ENCODE results near the gene CYP26A1.

The CYP26A1 gene, protein sequence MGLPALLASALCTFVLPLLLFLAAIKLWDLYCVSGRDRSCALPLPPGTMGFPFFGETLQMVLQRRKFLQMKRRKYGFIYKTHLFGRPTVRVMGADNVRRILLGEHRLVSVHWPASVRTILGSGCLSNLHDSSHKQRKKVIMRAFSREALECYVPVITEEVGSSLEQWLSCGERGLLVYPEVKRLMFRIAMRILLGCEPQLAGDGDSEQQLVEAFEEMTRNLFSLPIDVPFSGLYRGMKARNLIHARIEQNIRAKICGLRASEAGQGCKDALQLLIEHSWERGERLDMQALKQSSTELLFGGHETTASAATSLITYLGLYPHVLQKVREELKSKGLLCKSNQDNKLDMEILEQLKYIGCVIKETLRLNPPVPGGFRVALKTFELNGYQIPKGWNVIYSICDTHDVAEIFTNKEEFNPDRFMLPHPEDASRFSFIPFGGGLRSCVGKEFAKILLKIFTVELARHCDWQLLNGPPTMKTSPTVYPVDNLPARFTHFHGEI

DNA sequence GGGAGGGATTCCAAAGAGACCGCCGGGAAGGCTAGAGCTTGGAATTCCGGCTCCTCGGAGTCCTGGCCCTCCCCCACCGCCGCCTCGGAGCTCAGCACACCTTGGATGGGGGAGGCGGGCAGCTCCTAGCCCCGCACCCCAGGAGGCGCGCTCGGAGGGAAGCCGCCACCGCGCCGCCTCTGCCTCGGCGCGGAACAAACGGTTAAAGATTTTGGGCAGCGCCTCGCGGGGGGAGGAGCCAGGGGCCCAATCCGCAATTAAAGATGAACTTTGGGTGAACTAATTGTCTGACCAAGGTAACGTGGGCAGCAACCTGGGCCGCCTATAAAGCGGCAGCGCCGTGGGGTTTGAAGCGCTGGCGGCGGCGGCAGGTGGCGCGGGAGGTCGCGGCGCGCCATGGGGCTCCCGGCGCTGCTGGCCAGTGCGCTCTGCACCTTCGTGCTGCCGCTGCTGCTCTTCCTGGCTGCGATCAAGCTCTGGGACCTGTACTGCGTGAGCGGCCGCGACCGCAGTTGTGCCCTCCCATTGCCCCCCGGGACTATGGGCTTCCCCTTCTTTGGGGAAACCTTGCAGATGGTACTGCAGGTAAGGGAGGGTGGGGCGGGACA, at the start of gene CYP26A1:
TSS of gene CYP26A1 (plus strand) at position 355 of the 608 bp plus-strand sequence. CDS start at position 397, 42 bp downstream.
- DNase-seq: no peak
- Mint-ChIP-seq H3K27me3 (peaks cover 82% of the 10 kb centered on the region), H3K27ac (no peak within 1 kb of the TSS), H3K4me1 (peaks cover 32% of the 10 kb centered on the region), H3K36me3 (ENCODE audit: low read depth) (no peaks in the 10 kb centered on the region), H3K9me3 (no peaks in the 10 kb centered on the region), H3K4me3 (peak within 1 kb of the TSS; percentile 42)
- no peak for ATAC-seq

DNA sequence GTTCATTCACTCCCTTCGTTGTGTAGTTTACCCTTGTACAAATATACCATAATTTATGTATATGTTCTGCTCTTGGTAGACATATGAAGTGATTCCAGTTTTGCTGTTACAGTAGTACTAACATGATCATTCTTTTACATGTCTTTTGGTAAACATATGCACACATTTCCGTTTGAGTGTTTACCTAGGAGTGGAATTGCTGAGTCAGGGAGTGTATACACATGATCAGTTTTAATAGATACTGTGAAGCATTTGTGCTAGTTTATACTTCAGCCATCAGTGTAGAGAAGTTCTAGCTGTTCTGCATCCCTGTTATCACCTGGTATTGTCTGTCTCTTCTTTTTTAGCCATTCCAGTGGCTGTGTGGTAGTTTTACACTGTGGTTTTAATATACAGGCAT, 47.6 kb upstream of the CYP26A1 start:
- no peak overlapping the region for H3K27ac Mint-ChIP-seq
- no peak overlapping the region for H3K4me3 Mint-ChIP-seq
- peaks cover 8% of the 10 kb centered on the region for H3K36me3 Mint-ChIP-seq (ENCODE audit: low read depth)
- no peaks in the 10 kb centered on the region for H3K9me3 Mint-ChIP-seq
- DNase-seq (no peak), ATAC-seq (no peak)
- no peaks in the 10 kb centered on the region for H3K4me1 Mint-ChIP-seq
- H3K27me3 Mint-ChIP-seq: no peaks in the 10 kb centered on the region

DNA sequence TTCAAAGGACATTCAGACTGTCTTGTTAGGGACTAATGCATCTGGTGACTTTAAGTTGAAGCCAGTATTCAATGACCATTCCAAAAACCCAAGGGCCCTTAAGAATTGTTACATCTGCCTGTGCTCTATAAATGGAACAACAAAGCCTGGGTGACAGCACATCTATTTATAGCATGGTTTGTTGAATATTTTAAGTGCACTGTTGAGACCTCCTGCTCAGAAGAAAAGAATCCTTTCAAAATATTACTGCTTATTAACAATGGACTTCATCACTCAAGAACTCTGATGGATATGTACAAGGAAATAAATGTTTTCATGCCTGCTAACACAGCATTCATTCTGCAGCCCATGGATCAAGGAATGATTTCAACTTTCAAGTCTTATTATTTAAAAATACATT, 46.2 kb upstream of the CYP26A1 start:
- no peaks in the 10 kb centered on the region for H3K4me1 Mint-ChIP-seq
- H3K4me3 Mint-ChIP-seq: no peak overlapping the region
- H3K27me3 Mint-ChIP-seq: no peaks in the 10 kb centered on the region
- H3K9me3 Mint-ChIP-seq: no peaks in the 10 kb centered on the region
- H3K27ac Mint-ChIP-seq: no peak overlapping the region
- DNase-seq (no peak), ATAC-seq (no peak)
- H3K36me3 Mint-ChIP-seq (ENCODE audit: low read depth): peaks cover 8% of the 10 kb centered on the region

DNA sequence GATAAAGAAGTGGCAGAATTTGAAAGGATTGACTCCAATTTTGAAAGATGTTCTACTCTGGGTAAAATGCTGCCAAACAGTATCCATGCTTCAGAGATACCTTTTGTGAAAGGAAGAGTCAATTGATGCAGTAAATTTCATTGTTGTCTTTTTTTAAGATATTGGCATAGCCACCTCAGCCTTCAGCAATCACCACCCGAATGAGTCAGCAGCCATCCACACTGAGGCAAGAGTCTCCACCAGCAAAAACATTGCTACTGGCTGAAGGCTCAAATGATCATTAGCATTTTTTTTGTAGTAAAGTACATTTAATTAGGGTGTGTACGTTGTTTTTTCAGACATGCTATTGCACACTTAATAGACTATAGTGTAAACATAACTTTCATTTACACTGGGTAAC, 44.8 kb upstream of the CYP26A1 start:
- Mint-ChIP-seq H3K27me3 (no peaks in the 10 kb centered on the region), H3K9me3 (no peaks in the 10 kb centered on the region), H3K4me3 (no peak overlapping the region), H3K4me1 (no peaks in the 10 kb centered on the region), H3K36me3 (ENCODE audit: low read depth) (peaks cover 8% of the 10 kb centered on the region), H3K27ac (no peak overlapping the region)
- DNase-seq (no peak), ATAC-seq (no peak)

DNA sequence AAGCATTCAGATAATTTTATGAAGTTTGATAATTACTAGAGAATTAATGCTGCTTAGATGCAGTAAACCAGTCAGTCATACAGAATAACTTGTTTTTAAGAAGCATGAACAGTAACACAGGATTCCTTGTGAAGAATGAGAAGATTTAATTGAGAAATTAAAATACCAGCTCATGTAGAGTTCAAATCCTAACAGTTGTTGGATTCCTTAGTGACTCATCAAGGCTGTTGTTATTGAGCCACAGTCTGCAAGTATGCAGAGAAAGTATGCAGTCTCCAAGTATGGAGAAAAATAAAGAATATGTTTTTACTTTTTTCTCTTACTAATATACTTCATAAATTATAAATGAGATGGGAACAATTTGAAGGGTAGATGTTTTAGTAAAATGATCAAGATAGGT, 43.3 kb upstream of the CYP26A1 start:
- Mint-ChIP-seq H3K36me3 (ENCODE audit: low read depth) (peaks cover 8% of the 10 kb centered on the region), H3K9me3 (no peaks in the 10 kb centered on the region), H3K4me1 (no peaks in the 10 kb centered on the region), H3K27ac (no peak overlapping the region), H3K27me3 (no peaks in the 10 kb centered on the region), H3K4me3 (no peak overlapping the region)
- no peak for ATAC-seq
- DNase-seq: no peak

DNA sequence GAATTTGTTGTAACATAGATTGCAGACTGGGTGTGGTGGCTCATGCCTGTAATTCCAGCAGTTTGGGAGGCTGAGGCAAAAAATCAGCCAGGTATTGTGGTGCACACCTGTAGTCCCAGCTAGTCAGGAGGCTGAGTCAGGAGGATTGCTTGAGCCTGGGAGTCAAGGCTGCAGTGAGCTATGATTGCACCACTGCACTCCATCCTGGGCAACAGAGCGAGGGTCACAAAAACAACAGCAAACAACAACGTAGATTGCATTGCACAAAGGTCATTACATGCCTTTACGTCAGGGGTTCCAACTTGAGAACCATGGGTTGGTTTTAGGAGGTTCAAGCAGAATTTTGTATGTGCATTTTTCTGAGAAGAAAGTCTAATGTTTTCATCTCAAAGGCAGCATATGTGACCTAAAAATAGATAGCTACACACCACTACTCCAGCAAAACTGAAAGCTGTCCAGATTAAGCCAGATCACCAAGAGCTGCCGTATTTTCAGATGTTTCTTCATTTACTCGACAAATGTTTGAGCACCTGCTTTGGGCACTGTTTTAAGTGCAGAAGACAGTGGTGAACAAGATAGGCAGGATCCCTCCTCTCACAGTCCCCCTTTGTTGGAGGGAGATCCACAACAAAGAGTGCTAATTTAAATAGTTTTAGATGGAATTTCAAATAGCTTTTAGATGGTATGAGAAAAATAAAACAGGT, 41.4 kb upstream of the CYP26A1 start:
- no peak for ATAC-seq
- Mint-ChIP-seq H3K4me1 (no peaks in the 10 kb centered on the region), H3K27ac (no peak overlapping the region), H3K4me3 (no peak overlapping the region), H3K9me3 (no peaks in the 10 kb centered on the region), H3K27me3 (no peaks in the 10 kb centered on the region), H3K36me3 (ENCODE audit: low read depth) (peaks cover under 1% of the 10 kb centered on the region)
- no peak for DNase-seq

DNA sequence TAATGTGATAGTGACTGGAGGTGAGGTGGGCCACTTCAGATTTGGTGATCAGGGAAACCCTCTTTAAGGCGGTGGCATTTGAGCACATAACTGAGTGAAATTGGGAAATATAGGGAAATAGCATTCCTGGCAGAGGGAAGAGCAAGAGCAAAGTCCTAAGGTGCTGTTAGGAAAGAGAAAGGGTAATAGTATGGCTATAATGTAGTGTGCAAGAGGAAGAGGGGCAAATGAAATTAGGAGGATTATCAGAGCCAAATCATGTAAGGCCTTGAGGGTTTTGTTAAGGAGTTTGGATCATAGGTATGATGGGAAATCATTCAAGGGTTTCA, 40.9 kb upstream of the CYP26A1 start:
- Mint-ChIP-seq H3K4me3 (no peak overlapping the region), H3K27ac (no peak overlapping the region), H3K4me1 (no peaks in the 10 kb centered on the region), H3K9me3 (no peaks in the 10 kb centered on the region), H3K36me3 (ENCODE audit: low read depth) (no peaks in the 10 kb centered on the region), H3K27me3 (no peaks in the 10 kb centered on the region)
- DNase-seq (no peak), ATAC-seq (no peak)

DNA sequence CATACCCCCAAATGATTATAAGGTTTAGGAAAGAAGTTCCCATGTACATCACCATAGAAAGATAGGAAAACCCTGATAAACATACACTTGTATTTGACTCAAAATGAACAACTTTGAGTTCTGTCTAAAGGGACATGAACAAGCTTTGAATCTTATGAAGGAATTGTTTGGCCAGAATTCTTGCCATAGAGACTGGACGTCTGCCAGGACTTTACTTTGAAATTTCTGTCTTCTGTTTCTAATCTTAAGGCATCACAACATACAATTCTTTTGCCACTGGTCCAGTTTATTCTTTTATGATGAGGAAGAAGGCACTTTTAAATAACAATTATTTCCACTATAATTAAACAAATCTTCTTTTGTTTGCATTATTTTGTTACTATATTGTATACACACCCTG, 39.3 kb upstream of the CYP26A1 start:
- DNase-seq (no peak), ATAC-seq (no peak)
- Mint-ChIP-seq H3K36me3 (ENCODE audit: low read depth) (no peaks in the 10 kb centered on the region), H3K4me1 (no peaks in the 10 kb centered on the region), H3K9me3 (no peaks in the 10 kb centered on the region), H3K27ac (no peak overlapping the region), H3K27me3 (no peaks in the 10 kb centered on the region), H3K4me3 (no peak overlapping the region)

DNA sequence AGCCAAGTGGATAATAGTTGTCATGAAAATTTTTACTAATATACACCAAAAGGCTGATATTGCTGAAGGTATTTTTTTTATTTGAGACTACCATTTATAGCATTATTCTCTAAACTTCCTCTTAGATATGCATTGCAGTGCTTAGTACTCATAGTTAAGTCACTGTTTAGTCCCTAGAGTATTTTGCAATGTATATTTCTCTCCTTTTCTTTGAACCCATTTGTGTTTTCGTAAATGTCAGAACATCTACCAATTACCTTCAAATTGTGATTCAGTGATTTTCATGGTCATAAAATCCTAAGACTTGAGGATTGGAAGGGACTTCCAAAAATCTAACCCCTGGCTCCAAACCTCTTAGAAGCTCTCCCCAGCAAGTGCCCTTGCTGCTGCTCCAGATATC, 34.6 kb upstream of the CYP26A1 start:
- DNase-seq: no peak
- peaks cover 3% of the 10 kb centered on the region for H3K36me3 Mint-ChIP-seq (ENCODE audit: low read depth)

DNA sequence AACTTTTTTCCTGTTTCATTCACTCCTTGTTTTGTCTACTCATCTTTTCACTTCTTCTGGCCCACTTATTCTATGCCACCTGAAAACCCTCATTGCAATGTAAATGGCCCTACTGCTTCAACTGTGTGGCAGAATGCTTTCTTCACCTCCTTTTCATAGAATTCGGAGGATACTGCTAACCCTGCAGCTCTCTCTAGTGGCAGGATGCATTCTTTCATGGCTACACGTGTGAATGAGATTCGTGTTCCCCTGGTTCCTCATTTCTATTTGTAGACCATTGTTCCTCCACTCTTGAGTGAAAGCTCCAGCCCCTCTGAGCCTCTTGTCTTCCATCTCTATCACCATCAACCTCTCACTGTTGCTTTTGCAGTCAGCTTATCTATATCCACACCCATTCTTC, 34.0 kb upstream of the CYP26A1 start:
- H3K4me1 Mint-ChIP-seq: peaks cover 2% of the 10 kb centered on the region
- no peak for DNase-seq
- no peak for ATAC-seq
- H3K9me3 Mint-ChIP-seq: no peaks in the 10 kb centered on the region
- H3K36me3 Mint-ChIP-seq (ENCODE audit: low read depth): peaks cover 3% of the 10 kb centered on the region
- H3K27ac Mint-ChIP-seq: no peak overlapping the region
- H3K4me3 Mint-ChIP-seq: no peak overlapping the region
- H3K27me3 Mint-ChIP-seq: no peaks in the 10 kb centered on the region

More for the DNA sequence above, 34.6 kb upstream of the CYP26A1 start:
- peaks cover 2% of the 10 kb centered on the region for H3K4me1 Mint-ChIP-seq
- H3K9me3 Mint-ChIP-seq: no peaks in the 10 kb centered on the region
- no peak for ATAC-seq
- H3K4me3 Mint-ChIP-seq: no peak overlapping the region
- no peaks in the 10 kb centered on the region for H3K27me3 Mint-ChIP-seq
- no peak overlapping the region for H3K27ac Mint-ChIP-seq

DNA sequence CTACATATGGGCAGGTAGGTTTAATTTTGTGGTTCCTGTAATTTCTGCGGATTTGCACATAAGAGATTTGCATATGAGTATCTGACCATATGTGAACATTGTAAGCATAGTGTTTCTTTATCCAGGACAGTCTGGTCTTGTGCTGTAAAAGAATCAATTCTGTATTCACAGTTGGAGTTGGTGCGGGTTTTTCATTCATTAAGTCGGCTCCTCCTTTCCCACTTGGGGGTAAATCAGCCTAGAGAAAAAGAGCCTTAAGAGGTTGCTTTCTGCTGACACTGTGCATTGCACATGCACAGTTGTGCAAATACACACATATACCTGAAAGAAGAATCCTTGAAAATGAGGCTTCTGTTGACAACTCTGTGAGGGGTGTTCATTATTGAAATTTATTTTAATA, 19.2 kb upstream of the CYP26A1 start:
- H3K9me3 Mint-ChIP-seq: no peaks in the 10 kb centered on the region
- H3K36me3 Mint-ChIP-seq (ENCODE audit: low read depth): peaks cover 14% of the 10 kb centered on the region
- no peak overlapping the region for H3K4me3 Mint-ChIP-seq
- no peak overlapping the region for H3K27ac Mint-ChIP-seq
- ATAC-seq (no peak), DNase-seq (no peak)
- H3K4me1 Mint-ChIP-seq: no peaks in the 10 kb centered on the region
- H3K27me3 Mint-ChIP-seq: no peaks in the 10 kb centered on the region

DNA sequence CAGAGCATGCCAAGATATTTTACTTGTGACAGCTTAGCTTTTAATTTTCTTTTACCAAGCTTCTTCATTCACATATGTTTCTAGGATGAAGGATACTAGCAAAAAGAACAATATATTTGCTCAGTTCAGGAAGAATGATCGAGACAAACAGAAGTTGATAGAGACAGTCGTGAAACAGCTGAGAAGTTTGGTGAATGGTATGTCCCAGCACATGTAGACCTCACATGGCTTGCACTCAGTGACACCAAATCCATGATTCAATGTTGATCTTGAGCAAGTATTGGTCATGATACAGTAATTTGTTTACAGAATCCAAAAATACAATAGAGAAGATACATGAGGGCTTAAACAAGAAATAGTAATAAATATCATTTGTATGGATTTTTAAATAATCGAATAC, 15.6 kb upstream of the CYP26A1 start:
- Mint-ChIP-seq H3K4me1 (peaks cover 13% of the 10 kb centered on the region), H3K27ac (no peak overlapping the region), H3K36me3 (ENCODE audit: low read depth) (peaks cover 20% of the 10 kb centered on the region), H3K27me3 (peaks cover 17% of the 10 kb centered on the region), H3K4me3 (no peak overlapping the region), H3K9me3 (no peaks in the 10 kb centered on the region)
- ATAC-seq (no peak), DNase-seq (no peak)

DNA sequence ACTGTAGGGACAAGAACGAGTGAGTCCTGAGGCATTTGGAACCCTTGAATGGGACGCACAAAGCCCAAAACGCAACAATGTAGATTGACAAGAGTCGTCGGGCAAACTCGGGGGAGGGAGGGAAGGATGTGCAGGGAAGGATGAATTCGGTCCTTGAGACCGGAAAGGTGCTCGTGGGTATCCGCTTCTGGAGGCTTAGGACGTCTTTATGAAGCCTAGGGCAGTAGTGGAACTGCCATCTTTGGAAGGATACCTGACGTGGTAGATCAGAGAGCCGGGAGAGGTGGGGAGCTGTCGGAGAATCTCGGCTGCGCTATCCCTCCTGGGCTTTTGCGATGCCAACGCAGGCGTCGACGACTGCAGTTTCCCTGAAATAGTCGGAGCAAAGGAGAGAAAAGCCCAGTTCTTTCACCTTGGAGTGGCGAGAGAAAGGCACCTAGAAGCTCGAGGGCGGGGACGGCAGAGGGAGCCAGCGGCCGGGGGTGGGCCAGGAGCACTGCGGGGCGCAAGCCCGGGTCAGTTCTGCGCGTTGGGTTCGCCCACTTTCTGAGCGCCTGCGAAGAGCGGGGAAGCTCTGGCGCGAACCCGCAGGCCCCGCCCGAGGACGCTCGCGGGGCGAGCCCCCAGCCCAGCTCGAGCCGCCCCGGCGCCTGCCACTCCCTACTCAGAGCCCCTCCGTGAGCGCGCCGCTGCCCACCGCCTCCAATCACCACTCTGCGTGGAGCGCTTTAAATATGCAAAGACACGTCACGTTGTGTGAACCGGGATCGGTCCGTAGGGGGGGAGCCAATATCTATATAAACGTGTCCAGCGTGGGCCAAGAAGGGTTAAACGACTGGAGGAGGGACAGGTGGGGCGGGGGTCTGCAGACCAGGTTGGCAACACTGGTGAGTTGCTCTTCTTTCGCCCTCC, 13.5 kb upstream of the CYP26A1 start, which contains the start of gene CYP26C1:
TSS of gene CYP26C1 (plus strand) at position 824 of the 912 bp plus-strand sequence. CDS start 466 bp downstream, outside the sequence.
- ATAC-seq (no peak), DNase-seq (no peak)
- no peak within 1 kb of the TSS for H3K27ac Mint-ChIP-seq
- no peaks in the 10 kb centered on the region for H3K9me3 Mint-ChIP-seq
- H3K4me1 Mint-ChIP-seq: peaks cover 16% of the 10 kb centered on the region
- peaks cover 36% of the 10 kb centered on the region for H3K27me3 Mint-ChIP-seq
- H3K36me3 Mint-ChIP-seq (ENCODE audit: low read depth): peaks cover 18% of the 10 kb centered on the region
- H3K4me3 Mint-ChIP-seq: no peak within 1 kb of the TSS
